ENCODE data around the gene CLEC17A. TPM values are rescaled to one million over a fixed set of nuclear protein-coding genes. Genes with fewer than 3 reads are reported as not detected.
A peak's percentile ranks its signal among the peaks of the same experiment; 100 is the strongest.
"Not testable (repeated sequence)": the region's sequence is repeated elsewhere in the genome, so short reads cannot be mapped to it uniquely, and the experiment has no call there.

Gene CLEC17A, protein sequence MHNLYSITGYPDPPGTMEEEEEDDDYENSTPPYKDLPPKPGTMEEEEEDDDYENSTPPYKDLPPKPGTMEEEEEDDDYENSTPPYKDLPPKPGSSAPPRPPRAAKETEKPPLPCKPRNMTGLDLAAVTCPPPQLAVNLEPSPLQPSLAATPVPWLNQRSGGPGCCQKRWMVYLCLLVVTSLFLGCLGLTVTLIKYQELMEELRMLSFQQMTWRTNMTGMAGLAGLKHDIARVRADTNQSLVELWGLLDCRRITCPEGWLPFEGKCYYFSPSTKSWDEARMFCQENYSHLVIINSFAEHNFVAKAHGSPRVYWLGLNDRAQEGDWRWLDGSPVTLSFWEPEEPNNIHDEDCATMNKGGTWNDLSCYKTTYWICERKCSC
- not detected in 2 replicates for total RNA-seq

DNA sequence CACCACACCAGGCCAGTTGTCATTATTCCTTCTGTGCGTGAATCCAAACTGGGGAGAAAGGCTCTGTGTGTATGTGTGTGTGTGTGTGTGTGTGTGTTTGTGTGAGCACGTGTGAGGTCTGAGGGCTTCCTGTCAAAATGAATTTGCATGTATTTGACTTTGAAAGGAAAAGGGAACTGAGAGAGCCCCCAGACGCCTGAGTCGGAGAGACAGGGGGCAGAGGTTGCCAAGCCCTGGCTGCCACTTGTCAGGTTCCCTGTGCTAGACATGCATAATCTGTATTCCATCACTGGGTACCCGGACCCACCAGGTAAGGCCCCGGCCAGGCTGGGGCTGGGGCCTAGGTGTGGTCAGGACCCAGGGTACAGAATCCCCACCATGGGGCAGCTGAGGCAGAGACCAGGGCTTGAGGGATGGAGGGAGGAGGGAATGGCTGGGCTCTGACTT lies at the start of gene CLEC17A:
TSS of gene CLEC17A (plus strand) at position 191 of the 447 bp plus-strand sequence. CDS start at position 268, 77 bp downstream.
- DNase-seq (ENCODE audit: low read depth in 2 of 2) = no peak

DNA sequence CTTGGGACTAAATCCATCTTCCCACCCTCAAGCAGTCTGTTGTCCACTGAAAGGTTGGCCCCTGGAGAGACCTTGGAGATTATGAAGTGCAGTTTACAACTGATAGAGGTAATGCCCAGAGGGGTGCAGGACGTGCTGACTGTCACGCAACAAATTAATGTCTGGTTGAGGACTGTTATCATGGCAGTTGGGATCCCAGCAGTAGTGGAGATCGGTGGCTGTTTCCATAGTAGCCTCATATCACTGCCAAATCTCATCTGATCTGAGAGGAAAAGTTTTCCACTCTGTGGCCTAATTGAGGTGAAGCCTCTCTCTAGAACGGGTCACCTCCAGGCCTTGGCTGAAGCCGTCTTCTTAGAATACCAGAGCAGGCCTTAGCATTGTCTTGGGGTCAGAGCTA lies 49.4 kb upstream of the CLEC17A start:
- DNase-seq (ENCODE audit: low read depth in 2 of 2) = no peak

DNA sequence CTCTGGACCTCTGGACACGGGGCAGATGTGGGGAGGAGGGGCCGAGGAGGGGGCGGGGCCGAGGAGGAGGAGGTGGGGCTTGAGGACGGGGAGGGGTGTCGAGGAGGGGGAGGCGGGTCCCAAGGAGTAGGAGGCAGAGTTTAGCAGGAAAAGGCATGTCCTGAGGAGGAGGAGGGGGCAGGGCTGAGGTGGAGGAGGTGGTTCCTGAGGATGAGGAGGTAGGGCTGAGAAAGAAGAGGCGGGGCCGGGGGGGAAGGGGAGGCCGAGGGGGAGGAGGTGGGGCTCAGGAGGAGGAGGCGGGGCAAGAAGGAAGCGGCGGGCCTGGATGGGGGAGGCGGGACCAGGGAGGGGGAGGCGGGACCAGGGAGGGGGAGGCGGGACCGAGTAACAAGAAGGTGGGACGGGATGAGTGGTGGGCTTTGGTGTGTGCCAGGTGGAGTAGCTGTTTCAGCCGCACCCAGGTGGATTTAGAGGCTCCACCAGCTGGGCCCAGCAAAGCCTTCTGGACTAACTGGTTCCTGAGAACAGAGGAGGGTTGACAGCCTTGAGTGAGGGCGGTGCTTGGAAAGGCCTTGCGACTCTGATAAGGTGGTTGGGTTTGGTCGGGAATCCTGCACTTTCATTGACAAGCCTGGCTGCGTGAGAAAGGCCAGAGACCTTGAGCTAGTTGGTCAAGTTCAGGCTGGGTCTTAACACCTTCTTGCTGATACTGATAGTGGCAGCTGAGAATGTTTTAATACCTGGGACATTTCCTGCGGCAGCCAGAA lies 45.8 kb upstream of the CLEC17A start:
- DNase-seq (ENCODE audit: low read depth in 2 of 2) = peak in 1 of 2 donors; percentile 77

DNA sequence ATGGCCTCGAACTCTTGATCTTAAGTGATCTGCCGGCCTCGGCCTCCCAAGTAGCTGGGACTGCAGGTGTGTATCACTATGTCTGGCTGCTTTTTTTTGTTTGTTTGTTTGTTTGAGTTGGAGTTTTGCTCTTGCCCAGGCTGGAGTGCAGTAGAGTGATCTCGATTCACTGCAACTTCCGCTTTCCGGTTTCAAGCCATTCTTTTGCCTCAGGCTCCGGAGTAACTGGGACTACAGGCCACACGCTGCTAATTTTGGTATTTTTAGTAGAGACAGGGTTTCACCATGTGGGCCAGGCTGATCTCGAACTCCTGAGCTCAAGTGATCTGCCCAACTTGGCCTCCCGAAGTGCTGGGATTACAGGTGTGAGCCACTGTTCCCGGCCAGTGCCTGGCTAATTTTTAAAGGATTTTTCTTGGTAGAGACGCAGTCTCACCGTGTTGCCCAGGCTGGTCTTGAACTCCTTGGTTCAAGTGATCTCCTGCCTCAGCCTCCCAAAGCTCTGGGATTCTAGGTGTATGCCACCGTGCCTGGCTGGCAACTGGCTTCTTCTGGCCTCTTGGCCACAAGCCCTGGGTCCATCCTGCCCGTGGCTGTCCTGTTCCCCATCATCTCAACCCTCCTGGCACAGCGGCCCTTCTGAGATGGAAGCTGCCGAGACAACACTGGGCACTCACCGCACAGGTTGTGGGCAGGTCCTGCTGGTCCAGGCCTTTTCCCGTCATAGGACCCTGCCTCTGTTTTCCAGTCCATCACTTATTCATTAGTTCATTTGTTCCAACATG lies 42.0 kb upstream of the CLEC17A start:
- DNase-seq (ENCODE audit: low read depth in 2 of 2) = no peak

DNA sequence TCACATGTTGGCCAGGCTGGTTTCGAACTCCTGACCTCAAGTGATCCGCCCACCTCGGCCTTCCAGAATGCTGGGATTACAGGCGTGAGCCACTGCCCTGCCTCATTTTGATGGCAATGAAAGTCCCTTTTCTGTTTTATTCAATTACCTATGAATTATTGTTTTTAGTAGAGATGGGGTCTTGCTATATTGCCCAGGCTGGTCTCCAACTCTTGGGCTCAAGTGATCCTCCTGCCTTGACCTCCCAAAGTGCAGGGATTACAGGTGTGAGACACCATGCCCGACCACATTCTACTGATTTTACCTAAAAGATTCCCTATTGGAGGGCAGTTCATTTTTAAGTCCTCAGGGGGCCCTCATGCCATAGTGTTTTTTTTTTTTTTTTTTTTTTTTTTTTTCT lies 40.9 kb upstream of the CLEC17A start:
- not testable (repeated sequence) for DNase-seq (ENCODE audit: low read depth in 2 of 2)

DNA sequence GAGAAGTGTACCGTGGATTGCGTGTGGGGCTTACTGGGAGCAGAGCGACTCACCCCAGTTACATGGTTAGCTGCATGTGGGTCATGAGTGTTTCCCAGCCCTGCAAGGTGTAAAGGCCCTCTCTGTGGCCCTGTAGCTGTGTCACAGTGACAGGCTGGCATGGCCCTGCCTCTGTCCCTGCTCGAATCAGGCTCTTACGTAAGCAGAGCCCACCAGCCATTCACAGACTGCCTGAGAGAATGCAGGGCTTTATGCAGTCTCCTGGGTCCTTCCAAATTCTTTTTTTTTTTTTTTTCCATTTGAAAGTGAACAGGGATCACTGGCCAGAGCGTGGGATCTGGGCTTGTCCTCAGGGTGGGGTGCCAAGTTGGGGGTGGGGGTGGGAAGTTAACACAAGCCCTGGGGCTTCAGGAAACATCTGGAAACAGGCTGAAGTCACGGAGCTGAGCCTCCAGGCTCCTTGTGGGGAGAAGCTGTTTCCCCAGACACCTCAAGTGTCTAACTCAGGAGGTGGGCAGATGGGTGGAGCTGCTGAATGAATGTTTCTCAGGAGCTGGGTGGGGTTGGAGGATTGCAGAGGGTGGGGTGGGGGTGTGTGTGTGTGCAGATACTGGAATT lies 40.1 kb upstream of the CLEC17A start:
- DNase-seq (ENCODE audit: low read depth in 2 of 2) = no peak

DNA sequence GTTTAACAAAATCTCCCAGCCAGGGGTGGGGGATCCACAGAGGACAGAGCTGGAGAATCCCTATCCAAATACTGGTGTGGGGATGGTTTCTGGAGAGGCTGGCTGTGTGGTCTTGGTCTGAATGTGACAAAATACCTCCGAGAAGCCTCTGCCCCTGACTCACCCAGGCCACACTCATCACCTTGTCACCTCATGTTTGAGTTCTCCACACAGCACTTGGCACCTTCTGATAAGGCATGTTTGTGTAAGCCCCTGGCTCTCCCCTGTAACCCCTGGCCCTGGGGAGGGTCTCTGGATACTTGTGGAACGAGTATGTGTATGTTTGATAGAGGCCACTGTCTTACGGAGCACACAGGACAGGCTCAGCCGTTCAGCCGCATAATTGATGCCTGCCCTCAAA lies 38.8 kb upstream of the CLEC17A start:
- no peak for DNase-seq (ENCODE audit: low read depth in 2 of 2)

DNA sequence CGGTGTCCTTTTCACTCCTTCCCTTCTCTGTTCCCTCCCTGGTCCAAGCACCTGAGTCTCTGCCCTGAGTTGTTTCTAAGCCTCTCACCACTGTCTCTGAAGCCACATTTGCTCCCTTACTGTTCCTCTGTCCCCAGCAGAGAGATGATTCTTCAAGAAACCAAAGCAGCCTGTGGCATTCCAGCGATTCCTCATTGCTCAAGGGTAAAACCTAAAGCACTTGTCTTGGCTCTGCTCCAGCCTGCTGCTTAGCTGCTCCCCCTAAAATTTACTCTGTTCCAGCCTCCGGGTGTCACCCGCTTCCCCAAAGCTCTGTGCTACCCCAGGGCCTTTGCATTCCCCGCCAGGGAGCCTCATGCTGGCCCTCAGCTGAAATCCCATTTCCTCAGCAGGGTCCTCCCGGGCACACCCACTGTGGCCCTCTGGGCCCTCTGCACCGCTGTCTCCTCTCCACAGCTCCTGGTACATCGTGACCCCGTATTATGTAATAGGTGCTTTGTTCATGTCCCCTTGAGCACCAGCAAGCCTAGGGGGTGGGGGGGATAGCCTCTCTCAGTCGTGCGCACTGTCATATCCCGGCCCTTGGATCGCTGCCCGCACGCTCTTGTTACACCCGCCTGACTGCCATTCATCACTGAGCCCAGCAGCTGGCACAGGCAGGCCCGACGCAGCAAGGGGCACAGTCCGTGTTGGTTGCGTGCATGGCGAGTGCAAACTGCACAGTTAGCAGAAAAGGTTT lies 37.7 kb upstream of the CLEC17A start:
- no peak for DNase-seq (ENCODE audit: low read depth in 2 of 2)

DNA sequence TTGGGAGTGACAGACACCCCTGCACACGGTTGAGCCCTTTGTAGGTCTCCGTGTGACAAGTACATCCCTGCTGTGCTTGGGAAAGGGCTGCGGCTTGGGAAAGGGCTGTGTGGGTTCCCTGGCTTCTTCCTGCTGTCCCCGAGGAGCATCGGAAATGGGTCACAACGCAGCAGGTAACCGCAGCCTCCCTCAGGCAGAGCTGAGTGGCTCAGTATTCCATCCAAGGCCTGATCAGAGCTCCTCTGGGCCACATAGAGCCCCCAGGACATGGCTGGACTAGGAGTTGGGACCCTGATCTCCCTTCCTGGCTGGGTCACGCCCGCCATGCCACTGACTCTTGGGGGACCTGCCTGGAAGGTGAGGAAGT lies 37.2 kb upstream of the CLEC17A start:
- no peak for DNase-seq (ENCODE audit: low read depth in 2 of 2)

DNA sequence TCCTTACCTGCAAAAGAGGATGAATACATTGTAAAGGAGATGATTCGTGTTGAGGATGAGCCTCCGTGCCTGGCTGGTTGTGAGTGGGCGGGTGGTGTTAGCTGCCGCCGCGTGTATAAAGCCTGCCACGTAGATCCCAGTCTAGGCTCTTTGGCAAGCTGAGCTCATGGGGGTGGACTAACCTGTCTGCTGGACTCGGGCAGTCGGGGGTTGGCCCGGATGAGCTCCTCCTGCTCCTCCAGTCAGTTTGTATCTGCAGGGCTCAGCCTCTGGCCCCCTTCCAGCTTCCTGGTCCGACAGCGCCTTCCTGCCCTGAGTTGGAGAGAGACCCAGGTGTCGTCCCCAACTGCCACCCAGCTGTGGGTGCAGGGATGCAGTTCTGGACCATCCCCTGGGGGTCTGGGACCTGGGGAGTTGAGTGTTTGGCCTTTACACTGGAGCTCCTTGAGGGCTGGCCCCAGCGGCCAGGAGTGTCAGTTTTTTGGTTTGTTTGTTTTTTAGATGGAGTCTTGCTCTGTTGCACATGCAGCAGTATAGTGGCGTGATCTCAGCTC lies 32.6 kb upstream of the CLEC17A start:
- peak in 1 of 2 donors; percentile 46 for DNase-seq (ENCODE audit: low read depth in 2 of 2)

DNA sequence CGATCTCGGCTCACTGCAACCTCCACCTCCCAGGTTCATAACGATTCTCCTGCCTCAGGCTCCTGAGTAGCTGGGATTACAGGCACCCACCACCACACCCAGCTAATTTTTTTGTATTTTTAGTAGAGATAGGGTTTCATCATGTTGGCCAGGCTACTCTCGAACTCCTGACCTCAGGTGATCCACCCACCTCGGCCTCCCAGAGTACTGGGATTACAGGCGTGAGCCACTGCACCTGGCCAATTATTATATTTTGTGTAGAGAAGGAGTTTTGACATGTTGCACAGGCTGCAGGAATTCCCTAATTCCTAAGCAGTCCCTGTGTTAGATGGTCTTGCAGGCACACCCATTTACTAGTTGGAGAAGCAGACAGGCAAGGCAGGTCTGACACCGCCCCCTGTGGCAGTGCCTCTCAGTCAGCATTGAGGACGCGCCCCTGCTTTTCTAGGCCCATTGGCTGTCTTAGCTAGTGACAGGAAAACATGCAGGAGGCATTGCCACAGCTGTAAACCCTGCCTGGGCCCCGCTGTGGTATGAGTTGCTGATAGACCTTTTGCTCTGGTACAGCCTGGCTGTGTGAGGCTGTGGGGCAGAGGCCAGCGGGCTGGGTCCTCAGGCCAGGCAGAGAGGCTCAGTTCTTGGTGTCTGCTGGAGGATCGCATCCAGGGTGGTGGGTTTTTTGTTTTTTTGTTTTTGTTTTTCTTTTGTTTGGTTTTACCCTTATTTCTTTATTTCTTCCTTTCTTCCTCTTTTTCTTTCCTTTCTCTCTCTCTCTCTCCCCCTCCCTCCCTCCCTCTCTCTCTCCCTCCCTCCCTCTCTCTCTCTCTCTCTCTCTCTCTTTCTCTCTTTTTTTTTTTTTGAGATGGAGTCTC lies 31.5 kb upstream of the CLEC17A start:
- DNase-seq (ENCODE audit: low read depth in 2 of 2) = peak in 1 of 2 donors; percentile 43

DNA sequence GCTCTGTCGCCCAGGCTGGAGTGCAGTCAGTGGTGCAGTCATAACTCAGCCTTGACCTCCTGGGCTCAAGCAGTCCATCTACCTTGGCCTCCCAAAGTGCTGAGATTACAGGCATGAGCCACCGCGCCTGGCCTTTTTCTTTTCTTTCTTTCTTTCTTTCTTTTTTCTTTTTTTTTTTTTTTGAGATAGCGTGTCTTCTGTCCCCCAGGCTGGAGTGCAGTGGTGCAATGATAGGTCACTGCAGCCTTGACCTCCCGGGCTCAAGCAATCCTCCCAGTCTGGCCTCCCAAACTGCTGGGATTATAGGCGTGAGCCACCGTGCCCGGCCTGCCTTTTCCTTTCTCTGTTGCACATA lies 30.9 kb upstream of the CLEC17A start:
- not testable (repeated sequence) for DNase-seq (ENCODE audit: low read depth in 2 of 2)

DNA sequence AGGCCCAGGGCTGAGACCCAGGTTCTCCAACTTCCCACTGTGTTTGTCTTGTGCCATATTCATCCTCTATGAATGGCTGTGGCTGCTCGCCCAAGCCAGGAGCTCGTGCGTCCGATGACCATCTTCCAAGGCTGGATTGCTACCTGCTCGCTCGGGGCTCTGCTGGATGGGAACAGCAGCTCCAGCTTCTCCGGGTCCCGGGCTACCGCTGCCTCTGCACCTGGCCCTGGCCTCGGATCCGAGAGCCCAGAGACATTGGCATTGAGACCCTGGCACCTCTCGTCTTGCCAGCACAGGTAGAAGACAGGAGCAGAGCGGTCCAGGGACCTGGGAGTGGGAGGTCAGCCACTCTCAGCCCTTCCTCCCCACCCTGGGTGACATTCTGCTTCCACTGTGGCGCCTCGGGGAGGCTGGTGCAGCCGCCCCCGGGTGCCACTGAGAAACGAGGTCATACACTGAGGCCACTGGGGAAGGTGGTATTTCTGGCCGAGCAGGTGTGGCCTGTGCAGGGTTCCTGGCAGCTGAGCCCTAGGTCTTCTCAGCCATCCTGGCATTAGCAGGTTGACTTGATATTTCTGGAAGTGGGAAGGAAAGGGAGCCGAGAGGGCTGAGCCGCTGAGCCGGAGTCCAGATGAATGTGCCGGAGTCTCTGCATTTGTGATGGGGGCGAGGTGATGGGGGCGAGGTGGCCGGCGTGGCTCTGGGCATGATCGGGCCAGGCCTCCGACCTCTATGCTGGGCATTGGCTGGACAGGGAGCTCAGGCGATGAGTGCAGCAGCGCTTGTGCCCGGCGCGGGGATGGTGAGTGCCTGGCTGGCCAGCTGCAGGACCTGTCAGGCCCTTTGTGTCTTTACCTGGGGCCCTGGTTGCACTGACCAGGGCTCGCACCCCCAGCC lies 29.6 kb upstream of the CLEC17A start:
- DNase-seq (ENCODE audit: low read depth in 2 of 2) = no peak

DNA sequence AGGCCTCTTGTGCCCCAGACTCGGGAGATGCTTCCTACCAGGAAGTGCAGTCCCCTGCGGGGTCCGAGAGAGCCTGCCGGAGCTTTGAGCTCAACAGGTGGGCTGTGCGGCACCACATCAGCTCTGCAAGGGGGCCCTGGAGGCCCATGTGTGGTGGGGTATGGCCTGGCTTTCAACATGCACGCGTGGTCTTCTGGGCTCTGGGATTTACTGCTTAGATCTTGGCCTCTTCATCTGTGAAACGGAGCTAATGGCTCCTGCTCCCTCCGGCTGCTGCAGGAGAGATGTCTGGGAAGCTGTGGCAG lies 29.0 kb upstream of the CLEC17A start:
- no peak for DNase-seq (ENCODE audit: low read depth in 2 of 2)

DNA sequence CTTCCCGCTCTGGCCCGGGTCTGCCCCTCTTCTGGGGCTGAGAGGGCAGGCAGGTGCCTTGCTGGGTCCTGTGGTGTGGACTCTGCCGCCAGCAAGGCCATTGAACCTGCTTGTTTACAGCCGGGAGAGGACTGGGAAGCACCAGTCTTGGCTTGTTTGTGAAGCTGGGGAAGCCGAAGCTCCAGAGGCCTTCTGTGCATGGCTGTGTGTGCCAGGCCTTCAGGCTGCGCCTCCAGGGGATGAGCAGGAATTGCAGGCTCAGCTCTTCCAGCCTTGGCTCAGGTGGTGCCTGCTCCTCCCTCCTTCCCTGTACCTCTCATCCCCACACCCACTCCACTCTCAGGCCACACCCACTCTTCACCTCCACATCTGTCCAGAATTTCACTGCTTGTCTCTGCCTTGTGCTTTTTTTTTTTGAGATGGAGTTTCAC lies 28.5 kb upstream of the CLEC17A start:
- no peak for DNase-seq (ENCODE audit: low read depth in 2 of 2)

DNA sequence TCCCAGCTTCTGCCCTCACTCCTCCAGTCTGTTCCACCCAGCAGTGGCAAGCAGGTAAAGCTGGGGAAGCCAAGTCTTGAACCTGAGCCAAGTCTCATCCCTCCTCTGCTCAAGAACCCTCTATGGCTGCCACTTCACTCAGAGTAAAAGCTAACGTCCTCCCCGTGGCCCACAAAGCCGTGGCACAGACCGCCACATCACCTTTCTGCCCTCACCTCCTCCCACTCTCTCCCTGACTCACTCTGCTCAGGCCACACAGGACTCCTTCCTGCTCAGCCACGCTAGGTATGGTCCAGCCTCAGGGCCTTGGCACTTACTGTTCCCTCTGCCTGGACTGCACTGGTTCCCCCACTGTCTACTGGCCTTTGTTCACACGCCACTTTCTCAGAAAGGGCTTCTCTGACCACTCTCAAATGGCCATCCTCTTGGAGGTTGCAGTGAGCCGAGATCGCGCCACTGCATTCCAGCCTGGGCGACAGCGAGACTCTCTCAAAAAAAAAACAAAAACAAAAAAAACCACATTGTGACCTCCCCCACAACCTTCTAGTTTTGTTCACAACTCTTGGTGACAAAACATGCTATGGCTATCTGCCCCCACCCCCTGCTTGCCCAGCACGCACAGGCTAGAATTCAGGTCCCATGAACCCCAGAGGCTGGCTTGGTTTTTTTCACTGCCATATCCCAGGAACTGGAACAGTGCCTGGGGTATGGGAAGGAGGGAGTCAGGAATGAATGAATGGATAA lies 26.8 kb upstream of the CLEC17A start:
- DNase-seq (ENCODE audit: low read depth in 2 of 2) = no peak

DNA sequence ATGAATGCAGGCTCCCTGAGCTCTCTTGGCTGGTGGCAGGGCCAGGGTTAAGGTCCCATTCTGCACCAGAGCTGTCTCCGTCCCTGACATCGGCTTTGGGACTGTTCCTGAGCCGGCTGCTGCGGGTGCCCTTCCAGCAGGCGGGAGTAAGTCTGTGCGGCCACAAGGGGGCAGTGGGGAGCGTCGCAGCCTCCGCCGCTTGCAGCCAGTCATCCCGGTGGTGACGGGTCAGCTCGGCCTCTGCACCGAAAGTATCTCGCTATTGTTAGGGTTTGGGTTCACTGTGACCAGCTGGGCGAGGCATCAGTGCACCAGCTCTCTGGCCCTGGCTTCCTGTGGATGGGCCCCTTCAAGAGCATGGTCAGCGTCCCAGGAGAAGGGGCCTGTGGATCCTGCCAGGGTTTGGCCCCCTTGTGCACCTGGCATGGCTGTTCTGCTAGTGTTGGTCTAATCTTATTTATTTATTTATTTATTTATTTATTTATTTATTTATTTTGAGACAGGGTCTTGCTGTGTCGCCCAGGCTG lies 26.2 kb upstream of the CLEC17A start:
- peak; percentile 73 to 84 for DNase-seq (ENCODE audit: low read depth in 2 of 2)
